ENCODE measurements around the gene OR6A2.

GRCh38 chr11:6799402-6799801 lies at the start of gene OR6A2:
- no peak for TF ChIP-seq POLR2A (IDR thresholded peaks at IDR 0.05; ENCODE audit: low read depth, low read length)
- no peak for TF ChIP-seq POLR2AphosphoS5 (IDR thresholded peaks at IDR 0.05; ENCODE audit: insufficient read depth, low read depth, low read length)
- no peak for TF ChIP-seq CTCF (IDR thresholded peaks at IDR 0.05; ENCODE audit: extremely low read depth in 1 of 2, insufficient read depth in 1 of 2, low read depth in 1 of 2, low read length in 2 of 2)
- no peak for TF ChIP-seq MAX (IDR thresholded peaks at IDR 0.05; ENCODE audit: insufficient read depth, insufficient read length)
- no peak for TF ChIP-seq MYC (IDR thresholded peaks at IDR 0.05; ENCODE audit: low read depth, low read length)
